ENCODE measurements around the gene KRTAP10-7.

DNA sequence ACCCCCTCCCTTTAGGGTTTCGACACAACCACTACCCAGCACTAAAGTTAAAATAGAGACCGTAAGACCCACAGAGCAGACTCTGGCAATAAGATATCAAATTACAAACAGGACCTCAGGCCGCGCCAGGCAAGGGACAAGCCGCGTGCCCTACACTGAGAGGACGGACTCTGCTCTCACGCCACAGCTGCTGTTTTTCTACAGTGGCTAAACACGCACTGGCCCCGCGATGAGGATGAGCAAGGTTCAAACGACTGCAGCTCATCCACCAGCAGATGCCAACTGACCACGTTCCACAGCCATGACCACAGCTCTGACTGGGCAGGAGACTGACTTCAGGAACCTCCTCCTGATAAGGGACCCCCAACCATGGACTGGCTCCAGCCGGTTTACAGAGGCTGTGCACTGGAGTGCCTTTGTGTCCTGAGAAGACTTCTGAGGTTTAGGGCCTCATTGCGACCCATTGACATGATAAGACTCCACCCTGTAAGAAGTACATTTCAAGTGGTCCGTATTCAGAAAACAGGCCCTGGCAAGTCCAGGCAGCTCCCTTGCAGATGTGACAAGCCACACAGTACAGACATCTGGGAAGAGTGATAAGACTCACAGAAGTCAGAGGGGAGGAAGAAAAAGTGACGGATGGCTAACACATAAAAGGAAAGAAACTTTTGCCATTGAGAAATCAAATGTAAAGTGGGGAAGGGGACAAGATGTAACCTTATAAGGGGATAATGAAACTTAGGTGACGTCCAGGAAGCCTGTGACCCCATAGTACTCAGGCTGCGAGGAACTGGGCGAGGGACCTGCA, 6.6 kb upstream of the KRTAP10-7 start:
- TF ChIP-seq, protein P1, sequence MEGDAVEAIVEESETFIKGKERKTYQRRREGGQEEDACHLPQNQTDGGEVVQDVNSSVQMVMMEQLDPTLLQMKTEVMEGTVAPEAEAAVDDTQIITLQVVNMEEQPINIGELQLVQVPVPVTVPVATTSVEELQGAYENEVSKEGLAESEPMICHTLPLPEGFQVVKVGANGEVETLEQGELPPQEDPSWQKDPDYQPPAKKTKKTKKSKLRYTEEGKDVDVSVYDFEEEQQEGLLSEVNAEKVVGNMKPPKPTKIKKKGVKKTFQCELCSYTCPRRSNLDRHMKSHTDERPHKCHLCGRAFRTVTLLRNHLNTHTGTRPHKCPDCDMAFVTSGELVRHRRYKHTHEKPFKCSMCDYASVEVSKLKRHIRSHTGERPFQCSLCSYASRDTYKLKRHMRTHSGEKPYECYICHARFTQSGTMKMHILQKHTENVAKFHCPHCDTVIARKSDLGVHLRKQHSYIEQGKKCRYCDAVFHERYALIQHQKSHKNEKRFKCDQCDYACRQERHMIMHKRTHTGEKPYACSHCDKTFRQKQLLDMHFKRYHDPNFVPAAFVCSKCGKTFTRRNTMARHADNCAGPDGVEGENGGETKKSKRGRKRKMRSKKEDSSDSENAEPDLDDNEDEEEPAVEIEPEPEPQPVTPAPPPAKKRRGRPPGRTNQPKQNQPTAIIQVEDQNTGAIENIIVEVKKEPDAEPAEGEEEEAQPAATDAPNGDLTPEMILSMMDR (conservative IDR thresholded peaks at IDR 0.05 in 1 of 2, IDR thresholded peaks at IDR 0.05 in 1 of 2; ENCODE audit: extremely low read depth in 1 of 2, insufficient read depth in 1 of 2, low read depth in 1 of 2, low read length in 2 of 2), result no peak
- TF ChIP-seq EZH2 (IDR thresholded peaks at IDR 0.05; ENCODE audit: borderline replicate concordance, low read length), result no peak

Measured in mammary epithelial cell (primary cell).